ENCODE measurements around the gene RNF217.

RNF217 gene

GRCh38 chr6:125078602-125079321 lies 116.5 kb downstream of the RNF217 start:
- H3K27me3 ChIP-seq (ENCODE audit: insufficient read depth, poor library complexity, severe bottlenecking), result no peaks in the 10 kb centered on the region
- no peak for DNase-seq (ENCODE audit: low read depth in 1 of 2, low spot score in 1 of 2)
- no peak for TF ChIP-seq SPI1 (IDR thresholded peaks at IDR 0.05; ENCODE audit: borderline replicate concordance, low read depth)
- TF ChIP-seq, protein P1, sequence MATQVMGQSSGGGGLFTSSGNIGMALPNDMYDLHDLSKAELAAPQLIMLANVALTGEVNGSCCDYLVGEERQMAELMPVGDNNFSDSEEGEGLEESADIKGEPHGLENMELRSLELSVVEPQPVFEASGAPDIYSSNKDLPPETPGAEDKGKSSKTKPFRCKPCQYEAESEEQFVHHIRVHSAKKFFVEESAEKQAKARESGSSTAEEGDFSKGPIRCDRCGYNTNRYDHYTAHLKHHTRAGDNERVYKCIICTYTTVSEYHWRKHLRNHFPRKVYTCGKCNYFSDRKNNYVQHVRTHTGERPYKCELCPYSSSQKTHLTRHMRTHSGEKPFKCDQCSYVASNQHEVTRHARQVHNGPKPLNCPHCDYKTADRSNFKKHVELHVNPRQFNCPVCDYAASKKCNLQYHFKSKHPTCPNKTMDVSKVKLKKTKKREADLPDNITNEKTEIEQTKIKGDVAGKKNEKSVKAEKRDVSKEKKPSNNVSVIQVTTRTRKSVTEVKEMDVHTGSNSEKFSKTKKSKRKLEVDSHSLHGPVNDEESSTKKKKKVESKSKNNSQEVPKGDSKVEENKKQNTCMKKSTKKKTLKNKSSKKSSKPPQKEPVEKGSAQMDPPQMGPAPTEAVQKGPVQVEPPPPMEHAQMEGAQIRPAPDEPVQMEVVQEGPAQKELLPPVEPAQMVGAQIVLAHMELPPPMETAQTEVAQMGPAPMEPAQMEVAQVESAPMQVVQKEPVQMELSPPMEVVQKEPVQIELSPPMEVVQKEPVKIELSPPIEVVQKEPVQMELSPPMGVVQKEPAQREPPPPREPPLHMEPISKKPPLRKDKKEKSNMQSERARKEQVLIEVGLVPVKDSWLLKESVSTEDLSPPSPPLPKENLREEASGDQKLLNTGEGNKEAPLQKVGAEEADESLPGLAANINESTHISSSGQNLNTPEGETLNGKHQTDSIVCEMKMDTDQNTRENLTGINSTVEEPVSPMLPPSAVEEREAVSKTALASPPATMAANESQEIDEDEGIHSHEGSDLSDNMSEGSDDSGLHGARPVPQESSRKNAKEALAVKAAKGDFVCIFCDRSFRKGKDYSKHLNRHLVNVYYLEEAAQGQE (IDR thresholded peaks at IDR 0.05; ENCODE audit: insufficient replicate concordance, low read depth), result no peak
- TF ChIP-seq, protein P2, sequence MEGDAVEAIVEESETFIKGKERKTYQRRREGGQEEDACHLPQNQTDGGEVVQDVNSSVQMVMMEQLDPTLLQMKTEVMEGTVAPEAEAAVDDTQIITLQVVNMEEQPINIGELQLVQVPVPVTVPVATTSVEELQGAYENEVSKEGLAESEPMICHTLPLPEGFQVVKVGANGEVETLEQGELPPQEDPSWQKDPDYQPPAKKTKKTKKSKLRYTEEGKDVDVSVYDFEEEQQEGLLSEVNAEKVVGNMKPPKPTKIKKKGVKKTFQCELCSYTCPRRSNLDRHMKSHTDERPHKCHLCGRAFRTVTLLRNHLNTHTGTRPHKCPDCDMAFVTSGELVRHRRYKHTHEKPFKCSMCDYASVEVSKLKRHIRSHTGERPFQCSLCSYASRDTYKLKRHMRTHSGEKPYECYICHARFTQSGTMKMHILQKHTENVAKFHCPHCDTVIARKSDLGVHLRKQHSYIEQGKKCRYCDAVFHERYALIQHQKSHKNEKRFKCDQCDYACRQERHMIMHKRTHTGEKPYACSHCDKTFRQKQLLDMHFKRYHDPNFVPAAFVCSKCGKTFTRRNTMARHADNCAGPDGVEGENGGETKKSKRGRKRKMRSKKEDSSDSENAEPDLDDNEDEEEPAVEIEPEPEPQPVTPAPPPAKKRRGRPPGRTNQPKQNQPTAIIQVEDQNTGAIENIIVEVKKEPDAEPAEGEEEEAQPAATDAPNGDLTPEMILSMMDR (IDR thresholded peaks at IDR 0.05; ENCODE audit: insufficient read depth, low read length), result no peak
- TF ChIP-seq POLR2AphosphoS5 (IDR thresholded peaks at IDR 0.05; ENCODE audit: low read depth), result no peak
- no peak for TF ChIP-seq GABPA (IDR thresholded peaks at IDR 0.05; ENCODE audit: low read depth)
- H3K27ac ChIP-seq (replicated peaks), result no peak overlapping the region
- no peak overlapping the region for H3K4me3 ChIP-seq (replicated peaks; ENCODE audit: insufficient read depth, low read length)

DNA sequence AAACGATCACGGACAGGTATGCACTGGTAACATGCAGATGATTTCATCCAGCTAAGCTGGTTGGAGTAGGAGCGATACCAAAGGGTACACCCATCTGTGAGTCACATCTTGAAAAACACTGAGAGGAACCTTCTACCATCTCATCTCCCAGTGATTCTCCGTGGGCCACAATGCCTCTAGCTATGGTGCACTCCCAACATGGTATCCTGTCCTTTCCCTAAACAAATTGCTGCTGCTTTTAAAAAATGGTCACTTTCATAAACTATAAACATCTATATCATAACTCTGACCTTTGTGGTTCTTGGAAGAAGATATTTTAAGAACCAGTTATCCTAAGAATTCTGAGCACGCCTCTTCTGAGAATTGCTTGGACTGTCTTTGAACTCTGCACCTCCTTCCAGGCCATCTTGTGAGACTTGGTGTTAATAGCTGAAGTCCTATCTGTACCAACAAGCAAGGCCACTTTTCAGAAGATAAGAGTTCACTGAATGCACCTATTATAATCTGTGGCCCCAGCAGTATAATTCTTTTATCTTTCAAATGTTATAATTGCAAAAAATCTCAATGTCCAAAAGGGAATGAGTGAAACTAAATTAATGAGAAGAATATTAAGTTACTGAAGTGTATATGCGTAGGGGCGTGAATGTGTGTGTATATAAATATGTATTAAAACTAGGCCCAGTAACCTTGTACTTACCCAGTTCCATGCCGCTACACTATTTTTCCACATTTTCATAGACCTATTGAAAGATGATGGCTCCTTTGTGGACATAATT lies 120.9 kb downstream of the RNF217 start:
- H3K27ac ChIP-seq (replicated peaks), result no peak overlapping the region
- H3K4me3 ChIP-seq (replicated peaks; ENCODE audit: insufficient read depth, low read length), result no peak overlapping the region
- DNase-seq (ENCODE audit: low read depth in 1 of 2, low spot score in 1 of 2), result no peak
- TF ChIP-seq SPI1 (IDR thresholded peaks at IDR 0.05; ENCODE audit: borderline replicate concordance, low read depth) (no peak), GABPA (IDR thresholded peaks at IDR 0.05; ENCODE audit: low read depth) (no peak), POLR2AphosphoS5 (IDR thresholded peaks at IDR 0.05; ENCODE audit: low read depth) (no peak)
- TF ChIP-seq, protein P1 (IDR thresholded peaks at IDR 0.05; ENCODE audit: insufficient replicate concordance, low read depth), result no peak
- TF ChIP-seq, protein P2 (IDR thresholded peaks at IDR 0.05; ENCODE audit: insufficient read depth, low read length), result no peak
- H3K27me3 ChIP-seq (ENCODE audit: insufficient read depth, poor library complexity, severe bottlenecking), result no peaks in the 10 kb centered on the region

GRCh38 chr6:125083684-125083990 lies 121.4 kb downstream of the RNF217 start:
- Histone ChIP-seq H3K4me3 (replicated peaks; ENCODE audit: insufficient read depth, low read length) (no peak overlapping the region), H3K27me3 (ENCODE audit: insufficient read depth, poor library complexity, severe bottlenecking) (no peaks in the 10 kb centered on the region), H3K27ac (replicated peaks) (no peak overlapping the region)
- DNase-seq (ENCODE audit: low read depth in 1 of 2, low spot score in 1 of 2), result no peak
- TF ChIP-seq, protein P2 (IDR thresholded peaks at IDR 0.05; ENCODE audit: insufficient read depth, low read length), result no peak
- TF ChIP-seq SPI1 (IDR thresholded peaks at IDR 0.05; ENCODE audit: borderline replicate concordance, low read depth) (no peak), GABPA (IDR thresholded peaks at IDR 0.05; ENCODE audit: low read depth) (no peak), POLR2AphosphoS5 (IDR thresholded peaks at IDR 0.05; ENCODE audit: low read depth) (no peak)
- TF ChIP-seq, protein P1 (IDR thresholded peaks at IDR 0.05; ENCODE audit: insufficient replicate concordance, low read depth), result no peak
